ENCODE measurements around the gene OLFM1.
"Not testable (repeated sequence)": the region's sequence is repeated elsewhere in the genome, so short reads cannot be mapped to it uniquely, and the experiment has no call there.

The OLFM1 gene

GRCh38 chr9:135109650-135110049, 22.2 kb downstream of the OLFM1 start:
- no peak overlapping the region for H3K4me2 ChIP-seq

DNA sequence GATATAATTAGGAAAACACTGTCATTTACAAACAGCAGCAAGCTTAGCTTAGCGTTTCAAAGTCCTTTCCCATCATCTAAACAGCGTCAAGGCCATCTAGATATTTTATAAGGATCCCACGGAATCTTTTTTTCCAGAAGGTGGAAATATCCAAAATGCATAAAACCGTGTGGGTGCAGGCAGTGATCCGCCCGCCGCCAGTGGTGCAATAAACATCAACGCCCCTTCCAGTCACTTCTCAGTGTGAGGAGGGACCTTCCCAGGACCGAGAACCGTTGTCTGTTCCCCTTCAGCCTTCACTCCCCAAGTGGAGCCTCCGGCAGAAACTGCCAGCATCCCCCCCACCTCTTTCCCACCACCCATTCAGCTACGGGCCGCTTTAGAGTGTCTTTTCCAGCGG, 22.9 kb downstream of the OLFM1 start:
- Histone ChIP-seq H4K20me1 (ENCODE audit: insufficient read depth) (no peaks in the 10 kb centered on the region), H3K36me3 (ENCODE audit: insufficient read depth) (no peaks in the 10 kb centered on the region), H3K4me1 (ENCODE audit: low read depth, poor library complexity, severe bottlenecking) (no peaks in the 10 kb centered on the region), H2AFZ (ENCODE audit: low read depth) (no peak overlapping the region), H3K4me3 (IDR thresholded peaks at IDR 0.05; ENCODE audit: insufficient read depth, low read depth, low read length) (no peak overlapping the region), H3K27me3 (ENCODE audit: insufficient read depth, low read depth) (peaks cover 35% of the 10 kb centered on the region), H3K9ac (no peak overlapping the region), H3K4me2 (no peak overlapping the region), H3K27ac (no peak overlapping the region), H3K79me2 (ENCODE audit: insufficient read depth, low read depth) (no peaks in the 10 kb centered on the region)
- TF ChIP-seq CTCF (conservative IDR thresholded peaks at IDR 0.05; ENCODE audit: low read depth, low read length): no peak

More at GRCh38 chr9:135109650-135110049, 22.2 kb downstream of the OLFM1 start:
- peaks cover 35% of the 10 kb centered on the region for H3K27me3 ChIP-seq (ENCODE audit: insufficient read depth, low read depth)
- no peak overlapping the region for H2AFZ ChIP-seq (ENCODE audit: low read depth)
- H3K79me2 ChIP-seq (ENCODE audit: insufficient read depth, low read depth): no peaks in the 10 kb centered on the region
- no peak overlapping the region for H3K9ac ChIP-seq
- H3K4me1 ChIP-seq (ENCODE audit: low read depth, poor library complexity, severe bottlenecking): no peaks in the 10 kb centered on the region
- no peak for TF ChIP-seq CTCF (conservative IDR thresholded peaks at IDR 0.05; ENCODE audit: low read depth, low read length)
- no peaks in the 10 kb centered on the region for H4K20me1 ChIP-seq (ENCODE audit: insufficient read depth)
- no peak overlapping the region for H3K4me3 ChIP-seq (IDR thresholded peaks at IDR 0.05; ENCODE audit: insufficient read depth, low read depth, low read length)
- H3K27ac ChIP-seq: no peak overlapping the region
- no peaks in the 10 kb centered on the region for H3K36me3 ChIP-seq (ENCODE audit: insufficient read depth)

DNA sequence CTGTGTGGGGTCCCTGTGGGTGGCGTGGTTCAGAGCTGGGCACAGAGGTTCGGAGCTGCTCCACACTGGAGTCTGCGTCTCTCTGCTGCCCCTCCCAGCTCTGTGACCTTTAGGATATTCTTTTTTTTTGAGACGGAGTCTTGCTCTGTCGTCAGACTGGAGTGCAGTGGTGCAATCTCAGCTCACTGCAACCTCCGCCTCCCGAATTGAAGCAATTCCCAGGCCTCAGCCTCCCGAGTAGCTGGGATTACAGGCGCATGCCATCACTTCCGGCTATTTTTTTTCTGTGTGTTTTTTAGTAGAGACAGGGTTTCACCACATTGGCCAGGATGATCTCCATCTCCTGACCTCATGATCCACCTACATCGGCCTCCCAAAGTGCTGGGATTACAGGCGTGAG, 24.1 kb downstream of the OLFM1 start:
- not testable (repeated sequence) for H3K36me3 ChIP-seq (ENCODE audit: insufficient read depth); H3K4me2 ChIP-seq; H3K27ac ChIP-seq; H3K9ac ChIP-seq; H3K4me3 ChIP-seq (IDR thresholded peaks at IDR 0.05; ENCODE audit: insufficient read depth, low read depth, low read length); H3K79me2 ChIP-seq (ENCODE audit: insufficient read depth, low read depth); H2AFZ ChIP-seq (ENCODE audit: low read depth); H3K4me1 ChIP-seq (ENCODE audit: low read depth, poor library complexity, severe bottlenecking); H4K20me1 ChIP-seq (ENCODE audit: insufficient read depth)
- H3K27me3 ChIP-seq (ENCODE audit: insufficient read depth, low read depth): peaks cover 35% of the 10 kb centered on the region

DNA sequence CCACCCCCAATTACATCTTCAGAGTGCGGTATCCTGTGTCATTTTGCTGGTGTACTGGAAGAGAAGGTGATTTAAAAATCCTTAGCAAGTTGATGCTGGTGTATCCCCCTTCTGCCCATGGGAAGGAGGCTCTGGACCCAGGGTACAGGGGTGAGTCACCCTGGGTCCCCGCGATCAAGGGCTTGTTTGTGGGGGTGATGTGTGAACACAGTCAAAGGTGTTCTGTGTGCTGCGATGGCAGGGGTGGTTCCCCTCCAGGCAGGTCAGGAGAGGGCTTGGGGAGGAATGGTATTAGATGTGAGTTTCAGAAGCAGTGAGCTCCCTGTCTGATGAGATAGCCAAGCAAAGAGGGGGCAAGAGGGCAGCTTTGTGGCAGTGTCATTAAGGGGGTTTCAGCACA, 28.9 kb downstream of the OLFM1 start:
- no peak overlapping the region for H3K4me3 ChIP-seq (IDR thresholded peaks at IDR 0.05; ENCODE audit: insufficient read depth, low read depth, low read length)
- H3K27ac ChIP-seq: no peak overlapping the region
- H3K79me2 ChIP-seq (ENCODE audit: insufficient read depth, low read depth): no peaks in the 10 kb centered on the region
- H3K27me3 ChIP-seq (ENCODE audit: insufficient read depth, low read depth): peaks cover 11% of the 10 kb centered on the region; the same call in 1 of the 2 replicates
- H4K20me1 ChIP-seq (ENCODE audit: insufficient read depth): no peaks in the 10 kb centered on the region
- no peak overlapping the region for H3K4me2 ChIP-seq
- H3K9ac ChIP-seq: no peak overlapping the region
- no peak for TF ChIP-seq CTCF (conservative IDR thresholded peaks at IDR 0.05; ENCODE audit: low read depth, low read length)
- no peaks in the 10 kb centered on the region for H3K4me1 ChIP-seq (ENCODE audit: low read depth, poor library complexity, severe bottlenecking)
- no peaks in the 10 kb centered on the region for H3K36me3 ChIP-seq (ENCODE audit: insufficient read depth)
- H2AFZ ChIP-seq (ENCODE audit: low read depth): no peak overlapping the region

- no peak overlapping the region for H3K4me2 ChIP-seq
- H3K36me3 ChIP-seq (ENCODE audit: insufficient read depth): no peaks in the 10 kb centered on the region
- no peak overlapping the region for H3K4me3 ChIP-seq (IDR thresholded peaks at IDR 0.05; ENCODE audit: insufficient read depth, low read depth, low read length)
- H4K20me1 ChIP-seq (ENCODE audit: insufficient read depth): no peaks in the 10 kb centered on the region
- H3K4me1 ChIP-seq (ENCODE audit: low read depth, poor library complexity, severe bottlenecking): no peaks in the 10 kb centered on the region
- no peak overlapping the region for H2AFZ ChIP-seq (ENCODE audit: low read depth)
- H3K79me2 ChIP-seq (ENCODE audit: insufficient read depth, low read depth): no peaks in the 10 kb centered on the region
- no peak for TF ChIP-seq CTCF (conservative IDR thresholded peaks at IDR 0.05; ENCODE audit: low read depth, low read length)
- no peak overlapping the region for H3K27ac ChIP-seq
- no peak overlapping the region for H3K9ac ChIP-seq
- H3K27me3 ChIP-seq (ENCODE audit: insufficient read depth, low read depth): peaks cover 13% of the 10 kb centered on the region; the same call in 1 of the 2 replicates
These were observed 29.4 kb downstream of the OLFM1 start for GRCh38 chr9:135116881-135117280.

Data from KMS-11 (cell line).